Osteocyte (in vitro differentiated cells): ENCODE data around the gene CARF. TPM values are rescaled to one million over a fixed set of nuclear protein-coding genes. Genes with fewer than 3 reads are reported as not detected.
"Not testable (repeated sequence)": the region's sequence is repeated elsewhere in the genome, so short reads cannot be mapped to it uniquely, and the experiment has no call there.

Experiments used
- DNase-seq: peaks from one replicate; pipeline ENCODE4 v3.0.0; 2021; ENCODE audit warnings: mixed read lengths; ENCODE audit not compliant: unreplicated experiment; ENCODE audit errors: extremely low spot score
- H3K27ac Mint-ChIP-seq: one replicate; pipeline ENCODE4 v1.8.0; 2021; ENCODE audit warnings: mild to moderate bottlenecking, mixed read lengths; ENCODE audit not compliant: unreplicated experiment
- H3K27me3 Mint-ChIP-seq: one replicate; pipeline ENCODE4 v1.8.0; 2021; ENCODE audit warnings: mixed read lengths; ENCODE audit not compliant: unreplicated experiment
- H3K36me3 Mint-ChIP-seq: one replicate; pipeline ENCODE4 v1.8.0; 2021; ENCODE audit warnings: mixed read lengths; ENCODE audit not compliant: unreplicated experiment
- H3K4me1 Mint-ChIP-seq: one replicate; pipeline ENCODE4 v1.8.0; 2021; ENCODE audit warnings: mixed read lengths; ENCODE audit not compliant: unreplicated experiment
- H3K4me3 Mint-ChIP-seq: one replicate; pipeline ENCODE4 v1.8.0; 2021; ENCODE audit warnings: mild to moderate bottlenecking, moderate library complexity, mixed read lengths; ENCODE audit not compliant: unreplicated experiment
- H3K9me3 Mint-ChIP-seq: one replicate; pipeline ENCODE4 v1.8.0; 2021; ENCODE audit warnings: mixed read lengths; ENCODE audit not compliant: unreplicated experiment
- total RNA-seq: library from RNA; stranded (reverse); gene quantifications from 2 replicates; pipeline ENCODE4 v1.2.1, GENCODE V29; 2021
- TF ChIP-seq, protein P1 (sequence below): fragments of 200-600 bp; sonication (generic); IDR thresholded peaks from 2 replicates; pipeline ENCODE4 v1.5.0; 2021; ENCODE audit warnings: antibody characterized with exemption, mild to moderate bottlenecking, moderate library complexity

Gene CARF
- total RNA-seq, 1 donor from 2014 or later: 16.6 TPM

GRCh38 chr2:202960524-202960923, 48.4 kb downstream of the CARF start:
- H3K36me3 Mint-ChIP-seq: peaks cover 8% of the 10 kb centered on the region
- H3K27ac Mint-ChIP-seq: no peak overlapping the region
- no peaks in the 10 kb centered on the region for H3K9me3 Mint-ChIP-seq
- no peak overlapping the region for H3K4me3 Mint-ChIP-seq
- TF ChIP-seq, protein P1, sequence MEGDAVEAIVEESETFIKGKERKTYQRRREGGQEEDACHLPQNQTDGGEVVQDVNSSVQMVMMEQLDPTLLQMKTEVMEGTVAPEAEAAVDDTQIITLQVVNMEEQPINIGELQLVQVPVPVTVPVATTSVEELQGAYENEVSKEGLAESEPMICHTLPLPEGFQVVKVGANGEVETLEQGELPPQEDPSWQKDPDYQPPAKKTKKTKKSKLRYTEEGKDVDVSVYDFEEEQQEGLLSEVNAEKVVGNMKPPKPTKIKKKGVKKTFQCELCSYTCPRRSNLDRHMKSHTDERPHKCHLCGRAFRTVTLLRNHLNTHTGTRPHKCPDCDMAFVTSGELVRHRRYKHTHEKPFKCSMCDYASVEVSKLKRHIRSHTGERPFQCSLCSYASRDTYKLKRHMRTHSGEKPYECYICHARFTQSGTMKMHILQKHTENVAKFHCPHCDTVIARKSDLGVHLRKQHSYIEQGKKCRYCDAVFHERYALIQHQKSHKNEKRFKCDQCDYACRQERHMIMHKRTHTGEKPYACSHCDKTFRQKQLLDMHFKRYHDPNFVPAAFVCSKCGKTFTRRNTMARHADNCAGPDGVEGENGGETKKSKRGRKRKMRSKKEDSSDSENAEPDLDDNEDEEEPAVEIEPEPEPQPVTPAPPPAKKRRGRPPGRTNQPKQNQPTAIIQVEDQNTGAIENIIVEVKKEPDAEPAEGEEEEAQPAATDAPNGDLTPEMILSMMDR: no peak
- H3K4me1 Mint-ChIP-seq: peaks cover 6% of the 10 kb centered on the region
- DNase-seq: no peak
- H3K27me3 Mint-ChIP-seq: no peaks in the 10 kb centered on the region

GRCh38 chr2:202963712-202964111, 51.6 kb downstream of the CARF start:
- peaks cover 11% of the 10 kb centered on the region for H3K4me1 Mint-ChIP-seq
- no peaks in the 10 kb centered on the region for H3K9me3 Mint-ChIP-seq
- no peak for DNase-seq
- TF ChIP-seq, protein P1: no peak
- H3K27me3 Mint-ChIP-seq: no peaks in the 10 kb centered on the region
- H3K4me3 Mint-ChIP-seq: no peak overlapping the region
- no peak overlapping the region for H3K27ac Mint-ChIP-seq
- H3K36me3 Mint-ChIP-seq: peaks cover 4% of the 10 kb centered on the region

- peaks cover 11% of the 10 kb centered on the region for H3K4me1 Mint-ChIP-seq
- H3K27me3 Mint-ChIP-seq: no peaks in the 10 kb centered on the region
- TF ChIP-seq, protein P1: no peak
- H3K36me3 Mint-ChIP-seq: peaks cover 10% of the 10 kb centered on the region
- no peaks in the 10 kb centered on the region for H3K9me3 Mint-ChIP-seq
- no peak for DNase-seq
- peak overlapping the region; percentile 86 for H3K27ac Mint-ChIP-seq
- H3K4me3 Mint-ChIP-seq: no peak overlapping the region
Observed at GRCh38 chr2:202965810-202966460, 53.9 kb downstream of the CARF start.

DNA sequence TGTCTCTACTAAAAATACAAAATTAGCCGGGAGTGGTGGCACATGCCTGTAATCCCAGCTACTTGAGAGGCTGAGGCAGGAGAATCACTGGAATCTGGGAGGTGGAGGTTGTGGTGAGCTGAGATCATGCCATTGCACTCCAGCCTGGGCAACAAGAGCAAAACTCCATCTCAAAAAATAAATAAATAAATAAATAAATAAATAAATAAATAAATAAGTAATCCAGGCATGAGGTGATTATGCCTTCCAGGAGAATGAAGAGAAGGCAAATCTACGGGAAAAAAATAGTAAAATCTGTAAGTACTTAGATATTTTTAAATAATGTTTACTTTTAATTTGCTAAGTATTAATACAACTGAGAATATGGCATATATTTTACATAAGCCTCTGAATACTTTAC, 57.3 kb downstream of the CARF start:
- not testable (repeated sequence) for H3K27me3 Mint-ChIP-seq, H3K27ac Mint-ChIP-seq, DNase-seq, H3K4me3 Mint-ChIP-seq, H3K9me3 Mint-ChIP-seq
- peaks cover 11% of the 10 kb centered on the region for H3K4me1 Mint-ChIP-seq
- peaks cover 23% of the 10 kb centered on the region for H3K36me3 Mint-ChIP-seq

DNA sequence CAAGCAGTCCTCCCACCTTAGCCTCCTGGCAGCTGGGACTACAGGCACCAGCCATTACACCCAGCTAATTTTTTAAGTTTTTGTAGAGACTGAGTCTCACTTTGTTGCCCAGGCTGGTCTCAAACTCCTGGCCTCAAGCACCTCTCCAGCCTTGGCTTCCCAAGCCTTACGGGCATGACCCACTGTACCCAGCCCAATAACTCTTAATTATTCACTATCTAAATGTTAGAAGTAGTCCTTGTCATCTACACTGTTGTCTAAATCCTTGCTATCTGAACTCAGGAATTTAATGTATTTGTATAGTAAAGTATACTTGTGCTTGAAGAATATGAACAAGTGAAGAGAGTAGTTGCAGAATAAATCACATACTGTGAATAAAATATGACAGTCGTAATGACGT, 64.7 kb downstream of the CARF start:
- TF ChIP-seq, protein P1: no peak
- no peaks in the 10 kb centered on the region for H3K4me1 Mint-ChIP-seq
- H3K4me3 Mint-ChIP-seq: no peak overlapping the region

More for the DNA sequence above, 64.7 kb downstream of the CARF start:
- peaks cover 41% of the 10 kb centered on the region for H3K36me3 Mint-ChIP-seq
- H3K27me3 Mint-ChIP-seq: no peaks in the 10 kb centered on the region
- no peak overlapping the region for H3K27ac Mint-ChIP-seq
- H3K9me3 Mint-ChIP-seq: peaks cover 5% of the 10 kb centered on the region
- DNase-seq: no peak
